ENCODE results near the gene SUSD2. TPM values are rescaled to one million over a fixed set of nuclear protein-coding genes. Genes with fewer than 3 reads are reported as not detected.

The SUSD2 gene
- total RNA-seq, 6 experiments from 2014 or later = 0.11 to 0.24 (median 0.19) TPM

DNA sequence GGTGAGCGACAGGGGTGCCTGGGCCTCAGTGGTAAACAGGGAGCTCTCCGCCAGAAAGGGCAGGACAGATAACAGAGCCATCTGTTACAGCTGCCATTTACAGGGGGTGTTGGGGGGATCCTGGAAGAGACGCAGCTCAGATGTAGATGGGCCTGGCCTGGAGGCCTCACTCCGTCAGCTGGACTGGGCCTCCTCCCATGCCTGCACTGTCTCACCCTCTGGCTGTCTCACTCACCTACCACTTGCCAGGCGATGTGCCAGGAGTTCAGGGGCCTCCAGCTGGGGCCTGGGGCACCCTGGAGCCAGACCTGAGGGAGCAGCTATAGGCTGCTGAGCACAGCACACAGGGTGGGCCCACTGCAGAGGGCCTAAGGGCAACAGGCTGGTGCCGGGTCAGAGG, 16.3 kb upstream of the SUSD2 start:
- Mint-ChIP-seq H3K27ac (peak overlapping the region; percentile 42), H3K27me3 (ENCODE audit: insufficient read depth) (no peaks in the 10 kb centered on the region; the same call in none of the 2 replicates), H3K36me3 (ENCODE audit: low read depth) (no peaks in the 10 kb centered on the region), H3K4me1 (ENCODE audit: low read depth) (peaks cover 16% of the 10 kb centered on the region), H3K9me3 (no peaks in the 10 kb centered on the region), H3K4me3 (no peak overlapping the region)
- no peak for DNase-seq
- TF ChIP-seq, protein P1, sequence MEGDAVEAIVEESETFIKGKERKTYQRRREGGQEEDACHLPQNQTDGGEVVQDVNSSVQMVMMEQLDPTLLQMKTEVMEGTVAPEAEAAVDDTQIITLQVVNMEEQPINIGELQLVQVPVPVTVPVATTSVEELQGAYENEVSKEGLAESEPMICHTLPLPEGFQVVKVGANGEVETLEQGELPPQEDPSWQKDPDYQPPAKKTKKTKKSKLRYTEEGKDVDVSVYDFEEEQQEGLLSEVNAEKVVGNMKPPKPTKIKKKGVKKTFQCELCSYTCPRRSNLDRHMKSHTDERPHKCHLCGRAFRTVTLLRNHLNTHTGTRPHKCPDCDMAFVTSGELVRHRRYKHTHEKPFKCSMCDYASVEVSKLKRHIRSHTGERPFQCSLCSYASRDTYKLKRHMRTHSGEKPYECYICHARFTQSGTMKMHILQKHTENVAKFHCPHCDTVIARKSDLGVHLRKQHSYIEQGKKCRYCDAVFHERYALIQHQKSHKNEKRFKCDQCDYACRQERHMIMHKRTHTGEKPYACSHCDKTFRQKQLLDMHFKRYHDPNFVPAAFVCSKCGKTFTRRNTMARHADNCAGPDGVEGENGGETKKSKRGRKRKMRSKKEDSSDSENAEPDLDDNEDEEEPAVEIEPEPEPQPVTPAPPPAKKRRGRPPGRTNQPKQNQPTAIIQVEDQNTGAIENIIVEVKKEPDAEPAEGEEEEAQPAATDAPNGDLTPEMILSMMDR (IDR thresholded peaks at IDR 0.05) = no peak

GRCh38 chr22:24165673-24166072, 15.6 kb upstream of the SUSD2 start:
- DNase-seq = peak; percentile 30
- TF ChIP-seq, protein P1 (IDR thresholded peaks at IDR 0.05) = no peak
- Mint-ChIP-seq H3K27ac (peak overlapping the region; percentile 52), H3K27me3 (ENCODE audit: insufficient read depth) (no peaks in the 10 kb centered on the region; the same call in none of the 2 replicates), H3K36me3 (ENCODE audit: low read depth) (no peaks in the 10 kb centered on the region), H3K4me3 (no peak overlapping the region), H3K9me3 (no peaks in the 10 kb centered on the region), H3K4me1 (ENCODE audit: low read depth) (peaks cover 16% of the 10 kb centered on the region)

- no peaks in the 10 kb centered on the region for H3K9me3 Mint-ChIP-seq
- H3K27me3 Mint-ChIP-seq (ENCODE audit: insufficient read depth) = no peaks in the 10 kb centered on the region; the same call in none of the 2 replicates
- DNase-seq = no peak
- no peak overlapping the region for H3K4me3 Mint-ChIP-seq
- TF ChIP-seq, protein P1 (IDR thresholded peaks at IDR 0.05) = no peak
- H3K27ac Mint-ChIP-seq = no peak overlapping the region
- H3K4me1 Mint-ChIP-seq (ENCODE audit: low read depth) = peaks cover 16% of the 10 kb centered on the region
- no peaks in the 10 kb centered on the region for H3K36me3 Mint-ChIP-seq (ENCODE audit: low read depth)
Measured at GRCh38 chr22:24166811-24167210, 14.5 kb upstream of the SUSD2 start.

GRCh38 chr22:24169439-24170058, 11.7 kb upstream of the SUSD2 start:
- Mint-ChIP-seq H3K27me3 (ENCODE audit: insufficient read depth) (peaks cover 1% of the 10 kb centered on the region), H3K27ac (no peak overlapping the region), H3K4me1 (ENCODE audit: low read depth) (peaks cover 13% of the 10 kb centered on the region), H3K36me3 (ENCODE audit: low read depth) (no peaks in the 10 kb centered on the region), H3K4me3 (no peak overlapping the region), H3K9me3 (no peaks in the 10 kb centered on the region)
- TF ChIP-seq, protein P1 (IDR thresholded peaks at IDR 0.05) = no peak
- DNase-seq = no peak

DNA sequence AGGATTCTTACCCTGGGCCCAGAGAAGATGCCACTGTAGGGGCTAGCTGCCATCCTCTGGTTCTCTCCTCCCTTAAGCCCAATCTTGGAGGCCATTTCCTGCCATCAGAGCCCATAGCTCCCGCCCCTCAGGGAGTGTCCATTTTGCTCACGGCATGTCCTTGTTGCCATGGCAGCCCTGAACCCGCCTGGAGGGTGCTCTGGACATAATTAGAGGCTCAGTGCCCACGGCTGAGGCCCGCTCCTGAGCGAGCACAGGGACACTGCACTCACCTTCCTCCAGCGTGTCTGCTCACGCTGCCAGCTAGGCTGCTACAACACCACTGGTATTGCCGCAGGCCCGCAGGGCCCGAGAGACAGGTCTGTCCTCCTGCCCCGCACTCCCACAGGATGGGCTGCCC, 11.1 kb upstream of the SUSD2 start:
- H3K4me1 Mint-ChIP-seq (ENCODE audit: low read depth) = peaks cover 7% of the 10 kb centered on the region
- H3K4me3 Mint-ChIP-seq = no peak overlapping the region
- no peak for DNase-seq
- TF ChIP-seq, protein P1 (IDR thresholded peaks at IDR 0.05) = no peak
- H3K36me3 Mint-ChIP-seq (ENCODE audit: low read depth) = no peaks in the 10 kb centered on the region
- peaks cover 1% of the 10 kb centered on the region for H3K27me3 Mint-ChIP-seq (ENCODE audit: insufficient read depth)
- H3K9me3 Mint-ChIP-seq = no peaks in the 10 kb centered on the region
- no peak overlapping the region for H3K27ac Mint-ChIP-seq
